Stimulated activated CD8-positive, alpha-beta memory T cell treated with anti-CD3 and anti-CD28 coated beads, Interleukin-15, amount 100 ng/mL, for 1 hour (primary cell): Measurements from ENCODE around the gene PDCD1LG2.
"Not testable (repeated sequence)": the region's sequence is repeated elsewhere in the genome, so short reads cannot be mapped to it uniquely, and the experiment has no call there.

Experiments used
- DNase-seq: peaks from one replicate; pipeline ENCODE4 v3.0.0-alpha.2; 2020; ENCODE audit warnings: low read depth

The PDCD1LG2 gene

GRCh38 chr9:5510360-5510931 lies at the start of gene PDCD1LG2:
Gene PDCD1LG2, plus strand, starts transcription at chr9:5510531. Its CDS starts 12,016 bp downstream, at chr9:5522547.
- DNase-seq, result no peak

GRCh38 chr9:5464831-5465330 lies 45.5 kb upstream of the PDCD1LG2 start:
- DNase-seq, result not testable (repeated sequence)

DNA sequence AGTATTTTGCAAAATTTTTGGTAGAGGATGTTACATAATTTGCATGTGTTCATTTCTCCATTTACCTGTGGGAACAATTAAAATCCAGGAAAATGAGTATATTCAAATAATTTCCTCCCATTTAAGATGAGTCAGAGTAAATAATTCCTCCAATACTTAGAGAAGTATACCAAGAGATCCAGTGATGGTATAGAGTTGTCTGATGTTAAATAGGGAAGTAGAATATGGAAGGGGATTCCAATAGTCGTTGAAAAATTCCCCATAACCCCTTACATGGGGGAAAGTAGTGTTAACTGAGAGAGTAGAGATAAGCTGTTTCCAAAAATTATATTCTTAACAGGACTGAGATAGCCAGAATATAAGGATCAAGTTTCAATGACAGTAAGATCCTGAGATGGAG lies 44.3 kb upstream of the PDCD1LG2 start:
- no peak for DNase-seq

- no peak for DNase-seq
These were observed 43.6 kb upstream of the PDCD1LG2 start for GRCh38 chr9:5466766-5467165.

GRCh38 chr9:5468850-5469249 lies 41.5 kb upstream of the PDCD1LG2 start:
- DNase-seq, result no peak

GRCh38 chr9:5470122-5470521 lies 40.2 kb upstream of the PDCD1LG2 start:
- DNase-seq, result no peak

- DNase-seq, result no peak
These were observed 39.5 kb upstream of the PDCD1LG2 start for GRCh38 chr9:5470816-5471215.

GRCh38 chr9:5475611-5476010 lies 34.7 kb upstream of the PDCD1LG2 start:
- DNase-seq, result not testable (repeated sequence)

DNA sequence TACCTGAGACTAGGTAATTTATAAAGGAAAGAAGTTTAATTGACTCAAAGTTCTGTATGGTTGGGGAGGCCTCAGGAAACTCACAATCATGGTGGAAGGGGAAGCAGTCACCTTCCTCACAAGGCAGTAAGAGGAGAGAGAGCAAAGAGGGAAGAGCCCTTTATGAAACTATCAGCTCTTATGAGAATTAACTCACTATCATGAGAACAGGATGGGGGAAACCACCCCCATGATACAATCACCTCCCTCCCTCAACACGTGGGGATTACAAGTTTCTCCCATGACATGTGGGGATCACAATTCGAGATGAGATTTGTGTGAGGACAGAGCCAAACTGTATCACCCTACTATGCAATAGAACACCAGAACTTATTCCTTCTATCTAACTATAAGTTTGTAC lies 32.1 kb upstream of the PDCD1LG2 start:
- no peak for DNase-seq

- no peak for DNase-seq
These were observed 30.2 kb upstream of the PDCD1LG2 start for GRCh38 chr9:5479994-5480694.

DNA sequence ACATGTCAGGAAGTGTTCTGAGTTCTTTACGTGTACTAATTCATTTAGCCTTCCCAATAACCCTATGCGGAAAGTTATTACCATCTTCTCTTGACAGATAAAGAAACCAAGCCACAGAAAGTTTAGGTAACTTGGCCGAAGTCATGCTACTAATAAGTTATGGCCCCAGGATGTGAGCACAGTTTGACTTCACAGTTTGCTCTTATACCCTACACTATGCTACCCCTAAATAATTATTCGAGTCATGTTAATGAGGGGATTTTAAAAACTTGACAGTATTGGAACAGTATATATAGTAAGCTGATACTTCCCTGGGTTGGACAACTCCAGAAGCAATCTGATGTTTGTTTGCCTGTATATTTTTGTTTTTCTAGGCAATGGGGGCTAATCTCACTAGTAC lies 29.4 kb upstream of the PDCD1LG2 start:
- DNase-seq, result no peak

DNA sequence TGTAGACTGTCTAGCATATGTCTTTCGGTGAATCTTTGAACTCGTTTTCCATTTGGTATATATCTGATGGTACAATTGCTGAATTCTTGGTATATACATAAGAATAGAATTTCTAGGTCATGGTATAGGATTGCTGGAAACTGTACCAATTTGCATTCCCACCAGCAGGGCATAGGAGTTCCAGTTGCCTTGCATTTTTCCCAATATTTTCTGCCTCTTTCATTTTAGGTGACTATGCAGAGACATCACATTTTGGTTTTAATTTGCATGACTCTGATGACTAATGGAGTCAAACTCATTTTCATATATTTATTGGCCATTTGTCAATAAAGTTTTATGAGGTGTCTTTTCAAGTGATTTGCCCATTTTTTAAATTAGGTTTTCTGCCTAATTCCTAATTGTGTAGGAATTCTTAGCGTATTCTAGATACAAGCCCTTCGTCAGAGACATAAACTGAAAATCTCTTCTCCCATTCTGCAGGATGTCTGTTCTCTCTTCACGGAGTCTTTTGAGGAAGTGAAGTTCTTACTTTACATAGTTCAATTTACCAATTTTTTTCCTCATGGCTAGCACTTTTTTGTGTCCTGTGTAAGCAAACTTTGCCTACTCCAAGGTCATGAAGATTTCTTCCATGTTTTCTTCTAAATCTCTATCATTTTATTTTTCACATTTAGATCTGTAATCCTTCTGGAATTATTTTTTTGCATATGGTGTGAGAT lies 28.9 kb upstream of the PDCD1LG2 start:
- no peak for DNase-seq

DNA sequence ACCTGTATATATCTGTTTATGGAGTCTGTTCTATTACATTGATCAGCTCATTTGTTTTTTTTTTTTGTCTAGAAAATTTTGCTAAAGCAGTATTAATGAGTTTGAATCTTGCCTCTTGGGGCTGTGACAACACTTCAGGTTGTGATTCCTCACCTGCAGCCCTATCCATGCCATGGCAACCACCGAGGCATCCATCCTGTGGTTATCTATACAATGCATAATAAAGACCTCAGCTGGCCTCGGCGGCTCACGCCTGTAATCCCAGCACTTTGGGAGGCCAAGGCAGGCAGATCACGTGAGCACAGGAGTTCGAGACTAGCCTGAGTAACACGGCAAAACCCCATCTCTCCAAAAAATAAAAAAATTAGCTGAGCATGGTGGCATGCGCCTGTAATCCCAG lies 28.1 kb upstream of the PDCD1LG2 start:
- no peak for DNase-seq

GRCh38 chr9:5483306-5483705 lies 27.0 kb upstream of the PDCD1LG2 start:
- no peak for DNase-seq

- DNase-seq, result no peak
These were observed 24.8 kb upstream of the PDCD1LG2 start for GRCh38 chr9:5485378-5486085.

- DNase-seq, result no peak
These were observed 23.3 kb upstream of the PDCD1LG2 start for GRCh38 chr9:5486988-5487387.

DNA sequence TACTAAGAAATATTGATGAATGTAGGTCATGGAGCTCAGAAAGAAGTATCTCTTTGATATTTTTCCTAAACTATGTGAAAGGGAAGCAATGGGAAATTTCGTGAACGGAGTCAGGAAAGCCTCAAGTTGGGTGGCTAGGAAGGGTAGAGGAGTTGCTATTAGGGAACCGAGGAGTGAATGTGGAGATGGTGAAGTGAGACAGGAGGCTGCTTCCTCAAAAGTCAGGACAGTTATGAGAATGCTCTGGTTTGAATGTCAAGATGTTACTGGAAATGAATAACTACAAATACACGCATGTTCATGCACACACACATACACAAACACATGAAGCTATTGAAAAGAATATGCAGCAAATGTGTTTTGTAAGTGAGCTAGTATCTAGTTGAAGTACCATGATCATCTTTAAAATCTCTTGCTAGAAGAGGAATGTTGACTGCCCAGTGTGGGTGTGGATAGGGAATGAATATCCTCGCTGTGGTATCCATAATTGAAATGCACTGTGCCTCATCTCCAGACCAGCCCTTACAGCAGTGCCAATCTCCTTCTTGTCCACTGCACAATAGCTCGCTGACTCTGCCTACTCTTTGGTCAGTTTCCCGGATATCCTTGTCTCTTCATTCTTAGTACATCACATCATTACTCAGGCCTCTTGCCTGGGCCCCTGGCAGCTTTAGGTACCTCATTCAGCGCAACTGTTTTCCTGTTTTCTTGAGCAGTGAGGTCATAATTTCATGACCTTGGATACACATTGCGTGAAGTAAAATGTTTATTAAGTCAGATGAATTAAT lies 21.9 kb upstream of the PDCD1LG2 start:
- DNase-seq, result no peak

DNA sequence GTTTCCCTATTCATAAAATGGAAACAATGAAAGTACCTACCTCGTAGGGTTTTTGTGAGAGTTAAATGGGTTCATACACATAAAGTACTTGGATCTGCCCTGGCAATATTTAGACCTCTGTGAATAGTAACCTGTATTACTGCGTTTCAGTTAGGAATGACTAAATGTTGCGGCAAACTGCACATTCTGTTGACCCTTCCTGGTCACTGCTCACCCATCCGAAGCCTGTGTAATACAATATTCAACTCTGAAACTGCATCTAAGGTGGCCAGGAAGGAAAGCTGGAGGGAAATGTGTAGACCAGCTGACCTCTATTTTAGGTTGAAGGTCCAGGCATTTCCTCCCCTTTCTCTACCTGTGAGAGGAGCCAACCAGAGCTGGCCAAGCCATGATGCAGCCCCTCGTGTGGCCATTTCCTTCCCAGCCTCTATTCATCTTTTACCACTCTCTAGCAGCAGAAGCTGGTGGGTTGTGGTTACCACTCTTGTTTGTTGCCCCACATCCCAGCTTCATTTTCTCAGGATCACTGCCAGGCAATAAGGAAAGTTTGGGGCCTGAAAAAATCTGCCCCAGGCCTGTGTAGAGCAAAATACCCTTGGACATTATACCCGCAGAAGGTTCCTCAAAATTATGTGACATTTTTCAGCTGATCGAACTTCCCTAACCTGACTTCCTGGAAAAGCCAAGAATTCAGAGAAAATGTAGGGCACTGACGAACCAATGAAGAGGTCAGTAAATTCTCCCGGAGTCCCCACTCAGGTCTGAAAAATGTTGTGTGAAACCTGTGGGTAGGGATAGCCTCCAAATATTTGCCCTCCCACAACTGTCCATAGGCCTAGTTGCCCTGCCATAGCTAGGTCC lies 20.5 kb upstream of the PDCD1LG2 start:
- DNase-seq, result no peak

- DNase-seq, result no peak
These were observed 17.2 kb upstream of the PDCD1LG2 start for GRCh38 chr9:5492965-5493678.
